Loucy (cell line): Measurements from ENCODE around the gene UBE2L3.

Source experiments
- EZH2phosphoT487 ChIP-seq: fragments of 200-600 bp; IDR thresholded peaks from 2 replicates; pipeline ENCODE4 v1.6.1; 2018; ENCODE audit warnings: antibody characterized with exemption, mild to moderate bottlenecking, moderate library complexity, borderline replicate concordance
- TF ChIP-seq, protein P1 (sequence below): fragments of 200-600 bp; sonication (generic); conservative IDR thresholded peaks from 2 replicates; pipeline ENCODE4 v1.5.1; 2014; ENCODE audit warnings: mild to moderate bottlenecking, antibody characterized with exemption, low read length

DNA sequence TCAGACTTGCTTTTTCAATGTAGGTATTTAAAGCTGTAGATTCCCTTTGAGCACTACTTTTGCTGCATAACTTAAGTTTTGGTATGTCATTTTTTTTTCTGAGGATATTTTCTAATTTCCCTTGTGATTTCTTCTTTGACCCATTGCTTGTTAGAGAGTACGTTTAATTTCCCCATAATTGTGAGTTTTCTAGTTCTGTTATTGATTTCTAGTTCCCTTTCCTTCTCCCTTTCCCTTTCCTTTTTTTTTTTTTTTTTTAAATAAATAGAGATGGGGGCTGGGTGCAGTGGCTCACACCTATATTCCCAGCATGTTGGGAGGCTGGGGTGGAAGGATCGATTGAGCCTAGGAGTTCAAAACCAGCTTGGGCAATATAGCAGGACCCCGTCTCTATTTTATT is 30.8 kb downstream of the UBE2L3 start:
- TF ChIP-seq, protein P1, sequence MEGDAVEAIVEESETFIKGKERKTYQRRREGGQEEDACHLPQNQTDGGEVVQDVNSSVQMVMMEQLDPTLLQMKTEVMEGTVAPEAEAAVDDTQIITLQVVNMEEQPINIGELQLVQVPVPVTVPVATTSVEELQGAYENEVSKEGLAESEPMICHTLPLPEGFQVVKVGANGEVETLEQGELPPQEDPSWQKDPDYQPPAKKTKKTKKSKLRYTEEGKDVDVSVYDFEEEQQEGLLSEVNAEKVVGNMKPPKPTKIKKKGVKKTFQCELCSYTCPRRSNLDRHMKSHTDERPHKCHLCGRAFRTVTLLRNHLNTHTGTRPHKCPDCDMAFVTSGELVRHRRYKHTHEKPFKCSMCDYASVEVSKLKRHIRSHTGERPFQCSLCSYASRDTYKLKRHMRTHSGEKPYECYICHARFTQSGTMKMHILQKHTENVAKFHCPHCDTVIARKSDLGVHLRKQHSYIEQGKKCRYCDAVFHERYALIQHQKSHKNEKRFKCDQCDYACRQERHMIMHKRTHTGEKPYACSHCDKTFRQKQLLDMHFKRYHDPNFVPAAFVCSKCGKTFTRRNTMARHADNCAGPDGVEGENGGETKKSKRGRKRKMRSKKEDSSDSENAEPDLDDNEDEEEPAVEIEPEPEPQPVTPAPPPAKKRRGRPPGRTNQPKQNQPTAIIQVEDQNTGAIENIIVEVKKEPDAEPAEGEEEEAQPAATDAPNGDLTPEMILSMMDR, result no peak
- no peak for TF ChIP-seq EZH2phosphoT487
